Upper lobe of right lung (tissue), 1 donor: Measurements from ENCODE around the gene SMKR1. TPM values are rescaled to one million over a fixed set of nuclear protein-coding genes. Genes with fewer than 3 reads are reported as not detected.
"Not testable (repeated sequence)": the region's sequence is repeated elsewhere in the genome, so short reads cannot be mapped to it uniquely, and the experiment has no call there.

Experiments
- ATAC-seq: fragments of 200-7000 bp; cut with Tn5 transposase; one replicate; pipeline ENCODE4 v1.9.1; 2020; ENCODE audit warnings: mild to moderate bottlenecking, moderate library complexity
- DNase-seq: peaks from one replicate; pipeline ENCODE4 v3.0.0-alpha.2; 2020
- H3K27ac ChIP-seq: fragments of 200-600 bp; one replicate; pipeline ENCODE4 v1.8.0; 2022
- H3K27me3 ChIP-seq: fragments of 200-600 bp; one replicate; pipeline ENCODE4 v1.8.0; 2022; ENCODE audit warnings: mild to moderate bottlenecking
- H3K36me3 ChIP-seq: fragments of 200-600 bp; one replicate; pipeline ENCODE4 v1.8.0; 2022
- H3K4me1 ChIP-seq: fragments of 200-600 bp; one replicate; pipeline ENCODE4 v1.8.0; 2022
- H3K4me3 ChIP-seq: fragments of 200-600 bp; one replicate; pipeline ENCODE4 v1.8.0; 2022; ENCODE audit warnings: mild to moderate bottlenecking
- H3K9me3 ChIP-seq: fragments of 200-600 bp; one replicate; pipeline ENCODE4 v1.8.0; 2022
- CTCF ChIP-seq: fragments of 200-600 bp; IDR thresholded peaks from one replicate; pipeline ENCODE4 v1.8.0; 2022; ENCODE audit warnings: antibody characterized with exemption
- intact Hi-C: fragments of 100-400 bp; cut with DNase I; formaldehyde crosslinking; loops from one replicate; pipeline ENCODE4 v1.11.0; 2022
- total RNA-seq: library from RNA; stranded (reverse); fragmentation: NEBNext Ultra II Directional; extraction: Animal tissue kit (Norgen Biotek cat#: 25700); gene quantifications from one replicate; pipeline ENCODE4 v1.2.1, GENCODE V29; 2021
- donor health status: DM: no; HTN: yes; CAD: no; lungs with severe emphysema.

SMKR1 gene
- total RNA-seq, 1 donor from 2014 or later, result not detected

- ATAC-seq, result no peak
- no peak overlapping the region for H3K27ac ChIP-seq
- no peaks in the 10 kb centered on the region for H3K36me3 ChIP-seq
- H3K4me1 ChIP-seq, result no peaks in the 10 kb centered on the region
- DNase-seq, result no peak
- no peak overlapping the region for H3K4me3 ChIP-seq
- intact Hi-C loops, result no loop called here
- no peaks in the 10 kb centered on the region for H3K9me3 ChIP-seq
- H3K27me3 ChIP-seq, result no peaks in the 10 kb centered on the region
- no peak for TF ChIP-seq CTCF
These were observed 29.4 kb downstream of the SMKR1 start for GRCh38 chr7:129531721-129532120.

- ATAC-seq (peak; percentile 10), DNase-seq (no peak)
- no peaks in the 10 kb centered on the region for H3K4me1 ChIP-seq
- H3K4me3 ChIP-seq, result no peak overlapping the region
- TF ChIP-seq CTCF, result no peak
- no peaks in the 10 kb centered on the region for H3K27me3 ChIP-seq
- intact Hi-C loops, result no loop called here
- H3K9me3 ChIP-seq, result no peaks in the 10 kb centered on the region
- H3K36me3 ChIP-seq, result no peaks in the 10 kb centered on the region
- no peak overlapping the region for H3K27ac ChIP-seq
These were observed 30.0 kb downstream of the SMKR1 start for GRCh38 chr7:129532375-129532774.

- H3K27me3 ChIP-seq, H3K4me1 ChIP-seq, H3K27ac ChIP-seq, H3K9me3 ChIP-seq, DNase-seq, H3K36me3 ChIP-seq, H3K4me3 ChIP-seq, intact Hi-C loops: not testable (repeated sequence)
- ATAC-seq, result peak; percentile 51
These were observed 32.4 kb downstream of the SMKR1 start for GRCh38 chr7:129534558-129535274.

GRCh38 chr7:129535896-129536295 is 33.6 kb downstream of the SMKR1 start:
- no peak for TF ChIP-seq CTCF
- H3K9me3 ChIP-seq, result no peaks in the 10 kb centered on the region
- intact Hi-C loops, result no loop called here
- H3K27ac ChIP-seq, result no peak overlapping the region
- DNase-seq, result no peak
- H3K4me3 ChIP-seq, result no peak overlapping the region
- no peaks in the 10 kb centered on the region for H3K4me1 ChIP-seq
- no peak for ATAC-seq
- no peaks in the 10 kb centered on the region for H3K36me3 ChIP-seq
- H3K27me3 ChIP-seq, result no peaks in the 10 kb centered on the region

- no peak overlapping the region for H3K27ac ChIP-seq
- no peaks in the 10 kb centered on the region for H3K4me1 ChIP-seq
- H3K9me3 ChIP-seq, result no peaks in the 10 kb centered on the region
- no peak overlapping the region for H3K4me3 ChIP-seq
- intact Hi-C loops, result no loop called here
- no peak for ATAC-seq
- DNase-seq, result no peak
- TF ChIP-seq CTCF, result no peak
- no peaks in the 10 kb centered on the region for H3K36me3 ChIP-seq
- no peaks in the 10 kb centered on the region for H3K27me3 ChIP-seq
These were observed 34.0 kb downstream of the SMKR1 start for GRCh38 chr7:129536323-129536722.

- TF ChIP-seq CTCF, result no peak
- ATAC-seq (no peak), DNase-seq (no peak)
- Histone ChIP-seq H3K36me3 (no peaks in the 10 kb centered on the region), H3K9me3 (no peaks in the 10 kb centered on the region), H3K27me3 (no peaks in the 10 kb centered on the region), H3K4me1 (no peaks in the 10 kb centered on the region), H3K27ac (no peak overlapping the region), H3K4me3 (no peak overlapping the region)
- intact Hi-C loops, result no loop called here
These were observed 36.5 kb downstream of the SMKR1 start for GRCh38 chr7:129538790-129539189.
